Activated T-cell treated with anti-CD3 and anti-CD28 coated beads for 4 hours (primary cell): ENCODE measurements around the gene AUNIP.
A peak's percentile ranks its signal among the peaks of the same experiment; 100 is the strongest.

Experiments used
- DNase-seq: peaks from one replicate; pipeline ENCODE4 v3.0.0-alpha.2; 2020

Gene AUNIP

DNA sequence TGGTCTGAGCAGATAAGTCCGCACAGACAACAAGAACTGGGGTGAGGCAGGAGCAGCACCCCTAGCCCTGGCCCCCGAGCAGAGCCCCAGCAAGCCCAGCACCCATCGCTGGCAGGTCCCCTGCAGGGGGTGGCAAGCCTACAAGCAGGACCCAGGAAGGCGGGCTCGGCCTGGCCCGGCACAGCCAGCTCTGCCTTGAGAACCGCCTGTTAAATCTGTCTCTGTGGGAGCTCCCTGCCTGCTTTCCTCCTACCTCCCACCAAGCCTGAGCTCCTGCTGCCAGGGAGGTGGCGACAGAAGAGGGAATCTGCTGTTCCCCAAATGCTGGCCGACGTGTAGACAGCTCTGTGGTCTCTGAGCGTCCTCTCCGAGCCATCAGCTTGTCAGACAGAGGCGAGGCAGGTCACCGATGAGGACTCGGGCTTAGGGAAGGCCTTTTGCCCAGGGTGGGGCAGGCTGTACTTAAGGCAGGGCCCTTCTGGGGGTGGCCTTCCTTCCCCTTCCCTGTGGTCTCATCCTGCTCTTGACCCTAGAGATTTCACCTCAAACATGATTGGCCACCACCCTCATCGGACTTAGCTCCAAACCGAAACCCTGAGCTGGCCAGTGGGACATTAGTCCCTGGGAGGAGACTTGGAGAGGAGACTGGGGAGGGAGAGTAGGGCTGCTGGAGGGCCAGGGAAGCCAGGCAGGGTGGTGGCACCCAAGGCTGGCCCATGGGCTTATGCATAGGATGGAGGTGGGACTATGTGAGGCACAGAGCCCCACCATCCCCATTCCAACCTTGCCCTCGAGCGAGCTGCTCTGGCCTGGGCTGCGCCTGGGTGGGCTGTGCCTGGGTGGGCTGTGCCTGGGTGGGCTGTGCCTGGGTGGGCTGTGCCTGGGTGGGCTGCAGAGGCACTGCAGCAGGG, 51.5 kb downstream of the AUNIP start:
- no peak for DNase-seq

- no peak for DNase-seq
These were observed 52.8 kb downstream of the AUNIP start for GRCh38 chr1:25806418-25806817.

DNA sequence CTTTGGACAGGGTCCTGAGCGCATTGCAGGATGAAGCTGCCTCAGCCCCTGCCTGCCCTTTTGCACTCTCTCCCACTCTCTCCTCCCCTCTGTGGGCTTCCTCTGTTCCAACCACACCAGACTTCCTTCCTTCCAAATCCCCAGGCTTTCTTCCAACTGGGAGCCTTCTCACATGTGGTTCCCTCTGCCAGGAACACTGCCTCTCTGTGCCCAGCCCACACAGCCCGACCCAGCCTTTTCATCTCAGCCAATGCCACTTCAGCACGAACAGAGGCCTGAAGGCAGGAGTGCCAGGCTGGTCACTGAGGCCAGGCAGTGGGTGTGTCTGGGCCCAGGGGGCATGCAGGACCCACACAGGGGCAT, 53.4 kb downstream of the AUNIP start:
- no peak for DNase-seq

GRCh38 chr1:25804964-25805862, 54.0 kb downstream of the AUNIP start:
- no peak for DNase-seq

GRCh38 chr1:25804244-25804963, 54.9 kb downstream of the AUNIP start:
- DNase-seq: no peak

GRCh38 chr1:25803368-25803767, 55.9 kb downstream of the AUNIP start:
- DNase-seq: no peak

DNA sequence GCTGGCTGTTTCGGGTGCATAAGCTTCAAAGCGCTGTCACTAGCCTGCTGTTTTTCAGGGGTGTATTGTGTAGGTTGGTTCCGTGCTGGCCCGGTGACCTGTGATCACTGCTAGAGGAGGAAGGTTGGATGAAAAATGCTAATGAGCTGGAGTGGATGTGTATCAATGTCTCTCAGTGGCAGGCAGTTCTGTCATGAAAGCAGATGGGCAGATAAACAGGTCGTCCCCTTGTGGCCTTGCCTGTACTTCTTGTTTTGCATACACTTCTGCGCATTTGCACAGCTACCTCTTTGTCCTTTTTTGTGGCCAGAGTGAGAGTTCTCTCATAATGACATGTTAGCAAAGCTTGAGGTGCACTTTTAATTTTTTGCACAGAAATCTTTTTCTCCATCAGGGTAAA, 56.3 kb downstream of the AUNIP start:
- DNase-seq: no peak

DNA sequence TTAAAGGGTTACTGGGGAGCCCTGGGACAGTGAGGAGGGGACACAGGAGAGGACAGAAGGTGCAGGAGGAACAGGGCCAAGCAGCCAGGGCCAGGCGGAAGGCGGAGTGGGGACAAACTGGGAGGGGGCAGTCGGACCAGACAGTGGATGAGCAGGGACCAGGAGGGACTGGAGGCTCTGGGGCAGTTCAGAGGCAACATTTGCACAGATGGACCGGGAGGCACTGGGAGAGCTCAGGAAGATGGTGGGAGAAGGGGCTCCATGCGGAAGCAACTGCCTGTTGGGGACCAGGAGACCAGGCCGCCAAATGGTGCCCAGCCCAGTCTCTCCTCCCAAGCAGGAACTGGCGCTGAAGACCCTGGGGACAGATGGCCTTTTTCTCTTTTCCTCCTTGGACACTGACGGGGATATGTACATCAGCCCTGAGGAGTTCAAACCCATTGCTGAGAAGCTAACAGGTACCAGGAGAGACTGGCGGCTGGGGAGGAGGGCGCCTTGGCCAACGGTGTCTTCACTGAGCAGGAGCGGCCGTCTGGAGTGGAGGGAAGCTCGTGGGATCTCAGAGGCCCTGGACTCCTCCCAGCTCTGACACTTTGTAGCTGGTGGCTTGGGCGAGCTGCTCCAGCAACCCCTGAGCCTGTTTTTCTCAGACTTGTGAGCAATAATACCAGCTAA, 58.4 kb downstream of the AUNIP start:
- no peak for DNase-seq

DNA sequence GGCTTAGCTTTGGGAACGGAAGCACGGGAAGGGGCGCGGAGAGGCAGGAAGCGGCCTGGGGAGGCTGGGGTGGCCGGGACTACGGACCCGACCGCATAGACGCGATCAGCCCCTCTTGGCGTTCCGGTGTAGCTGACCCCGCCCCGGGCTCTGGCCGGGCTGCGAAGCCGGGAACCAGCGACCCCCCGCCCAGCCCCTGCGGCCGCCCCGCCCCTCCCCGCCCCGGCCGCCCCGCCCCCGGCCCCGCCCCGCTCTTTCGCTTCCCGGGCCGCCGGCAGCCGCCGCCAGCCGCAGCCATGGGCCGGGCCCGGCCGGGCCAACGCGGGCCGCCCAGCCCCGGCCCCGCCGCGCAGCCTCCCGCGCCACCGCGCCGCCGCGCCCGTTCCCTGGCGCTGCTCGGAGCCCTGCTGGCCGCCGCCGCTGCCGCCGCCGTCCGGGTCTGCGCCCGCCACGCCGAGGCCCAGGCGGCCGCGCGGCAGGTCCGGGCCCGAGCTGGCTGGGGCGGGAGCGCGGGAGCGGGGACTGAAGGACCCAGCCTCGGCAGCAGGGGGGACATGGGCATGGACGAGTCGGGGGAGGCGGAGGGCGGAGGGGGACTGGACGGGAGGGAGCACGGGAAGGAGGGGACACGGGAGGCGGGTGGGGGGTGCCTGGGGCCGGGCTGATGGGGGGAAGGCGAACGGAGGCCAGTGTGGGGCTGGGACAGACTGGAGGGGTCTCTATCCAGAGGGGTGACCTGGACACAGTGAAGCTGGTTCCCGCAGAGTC, 59.1 kb downstream of the AUNIP start, which contains the start of gene SELENON:
Gene SELENON, plus strand, starts transcription at position 259 of the 768 bp plus-strand sequence. Its CDS starts 38 bp downstream, at position 297.
- DNase-seq: no peak

- DNase-seq: no peak
These were observed 59.8 kb downstream of the AUNIP start for GRCh38 chr1:25799352-25799934.

- DNase-seq: no peak
These were observed 60.4 kb downstream of the AUNIP start for GRCh38 chr1:25798666-25799351.

GRCh38 chr1:25797939-25798338, 61.3 kb downstream of the AUNIP start:
- DNase-seq: no peak

DNA sequence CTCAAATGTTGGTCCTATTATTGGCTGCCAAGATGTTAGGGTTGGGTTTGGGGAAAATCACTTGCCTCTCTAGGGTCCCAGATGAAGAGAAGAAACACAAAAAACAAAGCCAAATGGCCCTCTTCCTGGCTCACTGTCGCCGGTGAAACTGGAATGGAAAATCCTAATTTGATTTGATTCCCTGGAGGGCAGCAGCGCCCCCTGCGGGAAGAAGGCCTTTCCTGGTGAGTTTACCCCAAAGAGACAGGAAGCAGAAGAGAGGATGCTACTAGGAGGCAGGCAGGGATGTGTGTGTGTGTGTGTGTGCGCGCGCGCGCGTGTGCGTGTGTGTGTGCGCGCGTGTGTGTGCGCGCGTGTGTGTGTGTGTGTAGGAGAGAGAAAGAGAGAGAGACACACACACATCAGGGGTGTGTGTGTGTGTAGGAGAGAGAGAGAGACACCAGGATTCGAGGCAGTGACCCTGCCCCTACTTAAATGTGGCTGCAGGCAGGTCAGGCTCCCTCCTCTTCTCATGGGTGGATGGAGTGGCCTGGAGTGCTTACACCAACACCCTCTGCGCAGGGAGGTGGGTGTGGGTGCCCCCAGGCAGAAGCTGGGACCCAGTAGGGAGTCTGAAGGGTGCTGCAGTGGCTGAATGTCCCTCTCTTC, 62.3 kb downstream of the AUNIP start:
- peak; percentile 80 for DNase-seq

DNA sequence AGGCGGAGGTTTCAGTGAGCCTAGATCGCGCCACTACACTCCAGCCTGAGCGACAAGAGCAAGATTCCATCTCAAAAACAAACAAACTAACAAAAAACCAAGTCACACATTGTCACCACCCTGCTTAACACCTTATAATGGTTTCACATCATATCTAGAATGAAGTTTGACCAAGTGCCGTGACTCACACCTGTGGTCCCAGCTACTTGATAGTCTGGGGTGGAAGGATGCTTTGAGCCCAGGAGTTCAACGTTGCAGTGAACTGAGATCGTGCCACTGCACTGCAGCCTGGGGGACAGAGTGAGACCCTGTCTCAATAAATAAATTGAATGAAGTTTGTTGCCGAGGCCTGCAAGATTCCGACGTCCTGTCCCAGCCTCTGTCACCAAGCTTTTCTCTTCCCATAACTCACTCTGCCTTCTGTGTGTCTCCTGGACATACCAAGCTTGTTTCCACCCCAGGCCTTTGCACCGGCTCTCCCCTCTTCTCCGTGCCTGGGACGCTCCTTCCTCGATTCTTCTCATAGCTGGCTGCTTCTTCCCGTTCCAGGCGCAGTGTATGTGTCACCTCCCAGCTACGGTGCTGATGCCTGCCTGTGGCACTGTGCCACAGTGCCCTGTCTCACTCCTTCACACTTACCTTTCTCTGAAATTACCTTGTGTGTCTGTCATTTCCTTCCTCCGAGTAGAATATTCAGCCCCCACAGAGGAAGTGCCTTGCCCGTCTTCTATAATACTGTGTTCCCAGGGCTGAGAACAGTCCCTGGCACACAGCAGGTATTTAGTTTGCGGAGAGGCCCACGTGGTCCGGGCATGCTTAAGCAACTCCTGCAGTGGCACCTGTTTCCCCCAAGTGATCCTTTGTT, 63.1 kb downstream of the AUNIP start:
- no peak for DNase-seq

DNA sequence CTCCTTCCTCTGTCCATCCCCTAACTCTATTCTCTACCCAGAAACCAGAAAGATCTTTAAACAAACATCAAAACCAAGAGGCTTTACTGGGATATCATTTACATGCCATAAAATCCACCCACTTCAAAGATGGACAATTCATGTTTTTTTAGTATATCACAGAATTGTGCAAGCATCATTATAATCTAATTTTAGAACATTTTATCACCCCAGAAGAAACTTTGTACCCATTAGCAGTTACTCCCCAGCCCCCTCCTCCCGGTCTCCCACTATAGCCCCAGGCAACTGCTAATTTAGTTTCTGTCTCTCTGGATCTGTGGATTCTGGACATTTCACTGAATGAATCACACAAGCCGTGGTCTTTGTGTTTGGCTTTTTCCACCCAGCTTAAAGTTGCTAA, 64.0 kb downstream of the AUNIP start:
- DNase-seq: no peak

- no peak for DNase-seq
These were observed 64.9 kb downstream of the AUNIP start for GRCh38 chr1:25794325-25794724.

GRCh38 chr1:25793585-25794170, 65.6 kb downstream of the AUNIP start:
- no peak for DNase-seq

GRCh38 chr1:25792115-25792514, 67.1 kb downstream of the AUNIP start:
- DNase-seq: no peak

- DNase-seq: no peak
These were observed 68.8 kb downstream of the AUNIP start for GRCh38 chr1:25790472-25790871.
